Tibial nerve (tissue), 4 donors: ENCODE measurements around the gene ZNF479. TPM values are rescaled to one million over a fixed set of nuclear protein-coding genes. Genes with fewer than 3 reads are reported as not detected.
"Not testable (repeated sequence)": the region's sequence is repeated elsewhere in the genome, so short reads cannot be mapped to it uniquely, and the experiment has no call there.

ENCODE experiments used
- DNase-seq, 2 donors: peaks; one replicate each; pipeline ENCODE4 v3.0.0-alpha.2; 2019; ENCODE audit warnings: low spot score in 2 of 2
- H3K27ac ChIP-seq, 4 donors: fragments of 200-600 bp; sonication (generic) in 3 of 4; one replicate each; pipeline ENCODE4 v1.5.1; 2017 to 2019; ENCODE audit warnings: mild to moderate bottlenecking in 1 of 4
- H3K27me3 ChIP-seq, 2 donors: fragments of 200-600 bp; sonication (generic) in 1 of 2; one replicate each; pipeline versions ENCODE4 v1.5.1 to v1.6.0; 2017 to 2019
- H3K36me3 ChIP-seq, 3 donors: fragments of 200-600 bp; sonication (generic); one replicate each; pipeline ENCODE4 v1.5.1; 2018 to 2019
- H3K4me1 ChIP-seq, 4 donors: fragments of 200-600 bp; sonication (generic) in 3 of 4; one replicate each; pipeline ENCODE4 v1.5.1; 2017 to 2019
- H3K4me3 ChIP-seq, 4 donors: fragments of 200-600 bp; sonication (generic) in 3 of 4; one replicate each; pipeline ENCODE4 v1.5.1; 2017 to 2019; ENCODE audit warnings: mild to moderate bottlenecking in 1 of 4, moderate library complexity in 1 of 4
- H3K9me3 ChIP-seq, 4 donors: fragments of 200-600 bp; sonication (generic) in 3 of 4; one replicate each; pipeline ENCODE4 v1.5.1; 2017 to 2019
- EP300 ChIP-seq, 2 donors: sonication (generic); formaldehyde crosslinking; IDR thresholded peaks; one replicate each; pipeline ENCODE4 v1.6.1; 2017; ENCODE audit warnings: antibody characterized with exemption in 2 of 2, mild to moderate bottlenecking in 1 of 2
- POLR2A ChIP-seq, 2 donors: fragments of 450-650 bp; IDR thresholded peaks; one replicate each; pipeline ENCODE4 v1.6.1; 2017; ENCODE audit warnings: antibody characterized with exemption in 2 of 2, mild to moderate bottlenecking in 2 of 2, moderate library complexity in 2 of 2
- WGBS, 2 donors: methylation state at CpG; one replicate each; pipeline ENCODE4 v1.1.5; 2018; 5-methylcytosine and 5-hydroxymethylcytosine counted together
- total RNA-seq, 4 donors: library from RNA; depleted of rRNA; stranded (reverse); fragments of >200 nt; gene quantifications; one replicate each; pipeline ENCODE4 v1.1.0, GENCODE V29; 2016
- TF ChIP-seq, protein P1 (sequence below), 5 experiments: fragments of 200-600 bp in 3 of 5; fragments of 450-650 bp in 2 of 5; sonication (generic) in 3 of 5; IDR thresholded peaks; one replicate each; pipeline ENCODE4 v1.5.1; 2016 to 2019; ENCODE audit warnings: antibody characterized with exemption in 5 of 5, mild to moderate bottlenecking in 3 of 5, moderate library complexity in 2 of 5

ZNF479 gene
- total RNA-seq, 4 donors from 2014 or later, result not detected

DNA sequence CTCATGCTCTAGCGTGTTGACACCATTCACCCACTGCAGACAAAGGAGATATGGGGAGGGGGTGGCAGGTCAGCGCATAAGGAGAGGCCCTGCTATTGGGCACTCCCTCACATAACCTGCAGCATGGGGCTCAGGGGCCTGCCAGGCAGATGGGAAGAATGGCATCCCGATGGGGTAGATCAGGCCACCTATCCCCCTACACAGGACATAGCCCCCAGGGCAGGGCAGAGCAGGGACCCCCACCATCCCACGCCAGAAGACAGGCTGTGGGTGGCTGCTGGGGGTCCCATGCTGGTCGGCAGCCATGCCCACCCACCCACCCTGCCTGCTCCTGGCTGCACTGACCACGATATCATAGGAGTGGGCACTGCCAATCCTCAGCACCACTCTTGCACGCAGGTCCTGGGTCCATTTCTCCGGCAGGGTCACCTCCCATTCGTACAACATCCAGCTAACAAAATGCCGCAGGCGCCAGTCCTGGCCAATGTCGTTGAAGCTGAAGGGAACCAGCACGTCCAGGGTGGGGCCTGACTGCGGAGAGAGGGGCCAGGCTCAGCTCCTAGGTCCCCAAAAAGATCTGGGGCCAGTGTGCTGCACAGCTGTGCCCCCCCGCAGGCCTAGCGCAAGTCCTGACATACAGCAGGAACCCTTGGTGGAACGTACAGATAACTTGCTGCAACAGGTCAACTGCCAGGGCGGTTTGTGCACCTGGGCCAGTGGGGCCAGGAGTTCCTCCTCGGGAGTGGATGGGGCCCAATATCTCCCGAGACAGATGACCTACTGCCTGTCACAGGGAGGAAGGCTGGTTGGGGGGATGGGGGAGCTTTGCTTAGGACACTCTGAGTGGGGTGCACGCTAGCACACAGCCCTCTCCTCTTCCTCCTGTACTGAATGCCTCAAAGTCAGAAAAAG is 45.9 kb upstream of the ZNF479 start:
- Histone ChIP-seq H3K36me3 (no peaks in the 10 kb centered on the region), H3K4me1 (no peaks in the 10 kb centered on the region), H3K27ac (no peak overlapping the region), H3K27me3 (no peaks in the 10 kb centered on the region), H3K9me3 (peaks cover 0 to 7% (median 3%) of the 10 kb centered on the region in 4 donors), H3K4me3 (no peak overlapping the region)
- DNase-seq, result no peak
- WGBS, 2 donors, result 85 to 89% methylated on average over 18 to 21 of the region's 21 CpGs
- no peak for TF ChIP-seq POLR2A (IDR thresholded peaks at IDR 0.05)
- no peak for TF ChIP-seq EP300 (IDR thresholded peaks at IDR 0.05)
- TF ChIP-seq, protein P1, sequence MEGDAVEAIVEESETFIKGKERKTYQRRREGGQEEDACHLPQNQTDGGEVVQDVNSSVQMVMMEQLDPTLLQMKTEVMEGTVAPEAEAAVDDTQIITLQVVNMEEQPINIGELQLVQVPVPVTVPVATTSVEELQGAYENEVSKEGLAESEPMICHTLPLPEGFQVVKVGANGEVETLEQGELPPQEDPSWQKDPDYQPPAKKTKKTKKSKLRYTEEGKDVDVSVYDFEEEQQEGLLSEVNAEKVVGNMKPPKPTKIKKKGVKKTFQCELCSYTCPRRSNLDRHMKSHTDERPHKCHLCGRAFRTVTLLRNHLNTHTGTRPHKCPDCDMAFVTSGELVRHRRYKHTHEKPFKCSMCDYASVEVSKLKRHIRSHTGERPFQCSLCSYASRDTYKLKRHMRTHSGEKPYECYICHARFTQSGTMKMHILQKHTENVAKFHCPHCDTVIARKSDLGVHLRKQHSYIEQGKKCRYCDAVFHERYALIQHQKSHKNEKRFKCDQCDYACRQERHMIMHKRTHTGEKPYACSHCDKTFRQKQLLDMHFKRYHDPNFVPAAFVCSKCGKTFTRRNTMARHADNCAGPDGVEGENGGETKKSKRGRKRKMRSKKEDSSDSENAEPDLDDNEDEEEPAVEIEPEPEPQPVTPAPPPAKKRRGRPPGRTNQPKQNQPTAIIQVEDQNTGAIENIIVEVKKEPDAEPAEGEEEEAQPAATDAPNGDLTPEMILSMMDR (IDR thresholded peaks at IDR 0.05), result no peak

DNA sequence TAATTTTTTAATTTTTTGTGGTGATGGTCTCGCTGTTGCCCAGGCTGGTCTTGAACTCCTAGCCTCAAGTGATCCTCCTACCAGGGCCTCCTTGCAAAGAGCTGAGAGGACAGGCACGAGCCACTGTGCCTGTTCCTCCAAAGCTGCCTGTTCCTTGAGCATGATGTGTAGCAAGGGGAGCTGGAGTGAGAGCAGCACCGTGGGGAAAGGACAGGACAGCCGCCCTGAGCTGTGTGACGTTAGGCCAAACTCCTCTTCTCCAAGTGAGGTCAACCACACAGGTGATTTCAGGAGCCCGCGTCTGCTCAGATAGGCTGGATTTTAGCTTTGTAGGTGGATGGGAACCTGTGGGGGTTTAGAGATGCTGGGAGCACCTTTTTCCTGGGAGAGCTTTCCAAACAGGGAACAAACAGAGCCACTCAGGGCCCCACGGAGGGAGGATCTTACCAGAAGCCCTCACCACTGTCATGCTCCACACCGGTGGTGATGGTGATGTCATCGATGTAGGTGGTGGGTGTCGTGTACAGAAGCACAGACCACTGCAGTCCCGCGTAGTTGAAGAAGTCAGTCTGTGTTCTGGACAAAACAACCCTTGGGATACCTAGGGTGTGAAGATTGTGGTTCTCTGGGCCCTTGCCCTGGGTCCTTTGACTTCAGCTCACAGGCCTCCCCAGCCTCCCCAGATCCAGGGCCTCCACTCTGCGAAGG is 44.8 kb upstream of the ZNF479 start:
- Histone ChIP-seq H3K4me3 (no peak overlapping the region), H3K4me1 (no peaks in the 10 kb centered on the region), H3K36me3 (no peaks in the 10 kb centered on the region), H3K27ac (no peak overlapping the region), H3K9me3 (peaks cover 0 to 7% (median 2%) of the 10 kb centered on the region in 4 donors), H3K27me3 (no peaks in the 10 kb centered on the region)
- TF ChIP-seq, protein P1 (IDR thresholded peaks at IDR 0.05), result no peak
- TF ChIP-seq POLR2A (IDR thresholded peaks at IDR 0.05) (no peak), EP300 (IDR thresholded peaks at IDR 0.05) (no peak)
- DNase-seq, result no peak
- WGBS, 2 donors, result 82 to 85% methylated on average over 14 of the region's 14 CpGs

DNA sequence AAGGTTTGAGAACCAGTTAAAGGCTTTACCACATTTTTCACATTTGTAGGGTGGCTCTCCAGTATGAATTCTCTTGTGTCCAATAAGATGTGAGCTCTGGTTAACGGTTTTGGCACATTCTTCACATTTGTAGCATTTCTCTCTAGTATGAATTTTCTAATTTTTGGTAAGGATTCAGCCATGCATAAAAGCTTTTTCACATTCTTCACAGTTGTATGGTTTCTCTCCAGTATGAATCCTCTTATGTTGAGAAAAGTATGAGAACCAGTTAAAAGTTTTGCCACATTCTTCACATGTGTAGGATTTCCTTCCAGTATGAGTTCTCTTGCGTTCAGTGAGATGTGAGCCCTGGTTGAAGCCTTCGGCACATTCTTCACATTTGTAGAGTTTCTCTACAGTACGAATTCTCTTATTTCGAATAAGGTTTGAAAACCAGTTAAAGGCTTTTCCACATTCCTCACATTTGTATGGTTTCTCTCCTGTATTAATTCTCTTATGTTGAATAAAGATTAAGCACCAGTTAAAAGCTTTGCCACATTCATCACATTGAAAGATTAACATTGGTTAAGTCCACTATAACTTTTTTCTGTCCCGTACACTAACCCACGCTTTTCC is 33.2 kb upstream of the ZNF479 start:
- H3K27ac ChIP-seq, result no peak overlapping the region
- no peaks in the 10 kb centered on the region for H3K4me1 ChIP-seq
- no peaks in the 10 kb centered on the region for H3K27me3 ChIP-seq
- H3K9me3 ChIP-seq, result peaks cover 0 to 32% (median 14%) of the 10 kb centered on the region in 4 donors
- TF ChIP-seq EP300 (IDR thresholded peaks at IDR 0.05), result no peak
- no peaks in the 10 kb centered on the region for H3K36me3 ChIP-seq
- 76 to 81% methylated on average over 7 of the region's 7 CpGs for WGBS, 2 donors
- no peak for DNase-seq
- H3K4me3 ChIP-seq, result no peak overlapping the region

DNA sequence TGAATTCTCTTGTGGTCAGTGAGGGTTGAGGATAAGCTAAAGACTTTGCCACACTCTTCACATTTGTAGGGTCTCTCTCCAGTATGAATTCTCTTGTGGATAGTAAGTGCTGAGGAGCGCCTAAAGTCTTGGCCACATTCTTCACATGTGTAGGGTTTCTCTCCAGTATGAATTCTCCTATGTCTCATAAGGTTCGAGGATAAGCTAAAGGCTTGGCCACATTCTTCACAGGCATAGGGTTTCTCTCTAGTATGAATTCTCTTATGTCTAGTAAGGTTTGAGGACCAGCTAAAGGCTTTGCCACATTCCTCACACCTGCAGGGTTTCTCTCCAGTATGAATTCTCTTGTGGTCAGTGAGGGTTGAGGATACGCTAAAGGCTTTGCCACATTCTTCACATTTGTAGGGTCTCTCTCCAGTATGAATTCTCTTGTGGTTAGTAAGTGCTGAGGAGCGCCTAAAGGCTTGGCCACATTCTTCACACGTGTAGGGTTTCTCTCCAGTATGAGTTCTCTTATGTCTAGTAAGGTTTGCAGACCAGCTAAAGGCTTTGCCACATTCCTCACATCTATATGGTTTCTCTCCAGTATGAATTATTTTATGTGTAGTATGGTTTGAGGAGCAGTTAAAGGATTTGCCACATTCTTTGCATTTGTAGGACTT is 12.0 kb downstream of the ZNF479 start:
- H3K9me3 ChIP-seq, result peaks cover 0 to 61% (median 2%) of the 10 kb centered on the region in 4 donors

More for the DNA sequence above, 12.0 kb downstream of the ZNF479 start:
- 66 to 79% methylated on average over 5 of the region's 5 CpGs for WGBS, 2 donors
- not testable (repeated sequence) for H3K4me1 ChIP-seq, H3K4me3 ChIP-seq, H3K36me3 ChIP-seq, H3K27me3 ChIP-seq, H3K27ac ChIP-seq, DNase-seq
